Activated CD8-positive, alpha-beta memory T cell treated with anti-CD3 and anti-CD28 coated beads, Interleukin-2, amount 10 ng/mL, durations not matched to agents 7 days and 5 days (primary cell): Measurements from ENCODE around the gene KAZN. TPM values are rescaled to one million over a fixed set of nuclear protein-coding genes. Genes with fewer than 3 reads are reported as not detected.
"Not testable (repeated sequence)": the region's sequence is repeated elsewhere in the genome, so short reads cannot be mapped to it uniquely, and the experiment has no call there.

Source experiments
- ATAC-seq: fragments of 150-1000 bp; cut with Tn5 transposase; one replicate; pipeline ENCODE4 v1.10.0; 2021; ENCODE audit warnings: moderate library complexity
- CTCF ChIA-PET: fragments of 350-600 bp; sonication (Branson Sonifier 250); formaldehyde crosslinking; loops from one replicate; lab custom pipeline; 2021; ENCODE audit warnings: antibody characterized with exemption; lab: Charles Lee
- DNase-seq: peaks from one replicate; pipeline ENCODE4 v3.0.0-alpha.2; 2020
- H3K27ac Mint-ChIP-seq: one replicate; pipeline ENCODE4 v1.8.0; 2021; ENCODE audit warnings: mild to moderate bottlenecking, mixed read lengths
- H3K27me3 Mint-ChIP-seq: one replicate; pipeline ENCODE4 v1.8.0; 2021; ENCODE audit warnings: mixed read lengths
- H3K36me3 Mint-ChIP-seq: one replicate; pipeline ENCODE4 v1.8.0; 2021; ENCODE audit warnings: mild to moderate bottlenecking, mixed read lengths
- H3K4me1 Mint-ChIP-seq: one replicate; pipeline ENCODE4 v1.8.0; 2021; ENCODE audit warnings: mixed read lengths
- H3K4me3 Mint-ChIP-seq: one replicate; pipeline ENCODE4 v1.8.0; 2021; ENCODE audit warnings: mild to moderate bottlenecking, moderate library complexity, mixed read lengths
- H3K9me3 Mint-ChIP-seq: one replicate; pipeline ENCODE4 v1.8.0; 2022; ENCODE audit warnings: low read depth, mixed read lengths
- total RNA-seq, 2 experiments: library from RNA; stranded (reverse); gene quantifications; one replicate each; pipeline ENCODE4 v1.2.3, GENCODE V29; 2021

Gene KAZN
- total RNA-seq, 2 experiments from 2014 or later, result 0.12 to 0.15 TPM

DNA sequence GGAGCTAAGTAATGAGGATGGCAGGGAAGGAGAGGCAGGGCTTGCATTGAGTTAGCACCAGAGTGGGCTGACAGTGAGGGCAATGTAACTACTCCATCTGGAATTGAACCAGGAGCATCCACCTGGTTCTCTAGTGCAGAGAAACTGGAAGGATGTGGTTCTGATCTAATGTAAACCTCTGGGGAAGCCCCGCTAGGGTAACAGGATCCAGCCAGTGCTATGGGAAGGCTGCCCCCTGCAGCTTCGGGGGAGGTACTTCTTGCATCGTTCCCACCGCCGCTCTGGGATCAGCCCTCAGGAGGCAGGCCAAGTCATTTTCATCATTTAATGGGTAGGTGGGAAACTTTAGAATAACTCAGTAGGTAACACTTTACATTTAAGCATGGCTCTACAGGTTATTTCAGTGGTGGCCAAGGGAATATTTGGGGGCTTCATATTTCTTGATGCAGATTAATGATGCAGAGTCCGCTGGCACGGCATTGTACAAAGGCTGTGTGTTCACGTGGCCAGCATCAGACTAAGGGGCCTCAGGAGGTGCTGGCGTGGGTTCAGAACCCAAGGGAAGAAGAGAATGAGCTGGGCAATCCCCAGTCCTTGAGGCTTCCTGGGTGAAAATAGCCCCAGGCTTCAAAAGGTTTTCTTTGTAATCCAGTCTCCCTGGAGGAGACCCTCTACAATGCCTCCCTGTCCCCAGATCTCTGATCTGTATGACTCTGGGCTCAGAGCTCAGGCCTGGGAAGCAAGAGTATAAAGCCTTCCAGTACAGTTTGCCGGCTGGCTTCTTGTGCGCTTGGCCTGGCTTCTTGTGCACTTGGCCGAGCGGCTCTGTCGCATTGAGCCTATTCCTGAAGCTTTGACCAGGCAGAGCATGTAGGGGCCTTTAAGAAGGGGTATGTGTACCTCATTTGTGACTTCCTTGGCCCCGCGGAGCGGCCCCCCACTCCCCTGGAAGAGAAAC lies 26.4 kb upstream of the KAZN start:
- ATAC-seq (no peak), DNase-seq (no peak)
- Mint-ChIP-seq H3K4me1 (no peaks in the 10 kb centered on the region), H3K27me3 (no peaks in the 10 kb centered on the region), H3K36me3 (no peaks in the 10 kb centered on the region), H3K9me3 (peaks cover 4% of the 10 kb centered on the region), H3K4me3 (no peak overlapping the region), H3K27ac (no peak overlapping the region)
- CTCF ChIA-PET, result no interaction called here

DNA sequence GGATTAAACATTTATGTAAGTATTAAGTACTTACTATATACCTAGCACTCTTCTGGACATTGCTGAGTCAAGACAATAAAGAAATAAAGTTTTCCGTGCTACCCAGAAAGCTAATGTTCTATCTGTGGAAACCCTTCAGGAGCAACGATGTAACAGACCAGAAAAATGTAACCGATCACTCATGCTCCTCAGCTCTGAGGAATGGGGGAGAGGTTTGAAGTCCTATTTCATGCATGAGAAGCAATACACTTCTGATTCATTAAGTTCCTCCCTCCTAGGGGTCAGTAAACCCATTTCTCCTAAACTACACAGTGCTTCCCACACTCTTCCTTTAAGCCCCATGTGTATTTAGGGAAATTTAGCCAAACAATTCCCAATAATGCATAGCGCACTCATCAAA lies 25.6 kb upstream of the KAZN start:
- DNase-seq (no peak), ATAC-seq (no peak)
- Mint-ChIP-seq H3K27me3 (no peaks in the 10 kb centered on the region), H3K36me3 (no peaks in the 10 kb centered on the region), H3K27ac (no peak overlapping the region), H3K4me3 (no peak overlapping the region), H3K4me1 (no peaks in the 10 kb centered on the region), H3K9me3 (peaks cover 4% of the 10 kb centered on the region)
- CTCF ChIA-PET, result no interaction called here

DNA sequence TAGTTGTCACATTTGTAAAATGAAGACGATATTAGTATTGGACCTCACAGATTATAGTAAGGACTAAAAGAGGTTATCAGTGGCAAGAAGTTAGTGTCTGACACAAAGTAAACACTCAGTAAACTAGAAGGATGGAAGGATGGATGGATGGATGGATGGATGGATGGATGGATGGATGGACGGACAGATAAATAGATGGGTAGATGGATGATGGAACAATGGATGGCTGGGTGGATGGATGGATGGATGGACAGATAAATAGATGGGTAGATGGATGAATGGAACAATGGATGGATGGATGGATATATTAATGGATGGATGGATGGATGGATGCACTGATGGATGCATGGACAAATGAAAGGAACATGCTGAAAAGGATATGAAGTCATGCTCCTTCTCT lies 22.3 kb upstream of the KAZN start:
- CTCF ChIA-PET, result no interaction called here
- Mint-ChIP-seq H3K27me3 (no peaks in the 10 kb centered on the region), H3K4me3 (no peak overlapping the region), H3K9me3 (peaks cover 7% of the 10 kb centered on the region), H3K27ac (no peak overlapping the region), H3K36me3 (no peaks in the 10 kb centered on the region), H3K4me1 (no peaks in the 10 kb centered on the region)
- ATAC-seq (no peak), DNase-seq (no peak)

DNA sequence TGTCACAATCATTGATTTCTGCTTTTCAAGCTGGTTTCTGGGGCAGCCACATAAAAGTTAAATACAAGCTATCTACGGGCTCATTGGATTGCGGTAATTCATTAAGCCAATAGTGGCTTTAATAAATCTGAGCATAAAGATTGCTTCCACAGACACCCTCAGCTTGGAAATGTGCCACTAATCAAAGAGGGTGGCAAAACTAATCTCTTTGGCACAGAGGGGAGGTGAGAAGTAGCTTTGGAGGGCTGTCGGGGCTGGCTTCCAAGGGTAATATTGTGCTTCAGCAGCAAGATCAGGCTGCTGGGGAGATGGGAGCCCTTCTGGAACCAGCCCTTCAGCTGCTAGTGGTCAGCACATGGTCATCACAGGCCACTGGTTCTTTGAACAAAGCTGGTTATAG lies 21.2 kb upstream of the KAZN start:
- Mint-ChIP-seq H3K9me3 (peaks cover 10% of the 10 kb centered on the region), H3K4me1 (no peaks in the 10 kb centered on the region), H3K27me3 (no peaks in the 10 kb centered on the region), H3K36me3 (no peaks in the 10 kb centered on the region), H3K4me3 (no peak overlapping the region), H3K27ac (no peak overlapping the region)
- no peak for DNase-seq
- no peak for ATAC-seq
- CTCF ChIA-PET, result no interaction called here

DNA sequence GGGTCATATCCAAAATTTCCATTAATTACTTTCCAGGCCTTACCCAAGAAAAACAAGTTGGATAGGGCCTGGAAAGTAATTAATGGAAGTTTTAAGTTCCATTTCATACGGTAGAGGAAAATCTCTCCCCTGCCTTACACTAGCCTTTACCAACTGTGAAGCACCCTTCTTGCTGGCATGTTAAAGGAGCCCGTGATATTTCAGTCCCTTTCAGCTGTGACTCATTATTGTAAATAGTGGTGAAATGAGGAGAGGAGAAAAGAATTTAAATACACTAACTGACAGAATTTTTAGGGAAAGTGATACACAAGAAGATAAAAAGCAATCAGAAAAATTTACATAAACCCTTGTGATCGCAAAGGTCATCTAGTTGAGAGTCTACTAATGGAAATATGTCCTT lies 20.3 kb upstream of the KAZN start:
- peaks cover 10% of the 10 kb centered on the region for H3K9me3 Mint-ChIP-seq
- ATAC-seq, result no peak
- H3K27me3 Mint-ChIP-seq, result no peaks in the 10 kb centered on the region
- CTCF ChIA-PET, result no interaction called here
- DNase-seq, result no peak
- H3K27ac Mint-ChIP-seq, result no peak overlapping the region
- H3K36me3 Mint-ChIP-seq, result no peaks in the 10 kb centered on the region
- H3K4me1 Mint-ChIP-seq, result no peaks in the 10 kb centered on the region
- no peak overlapping the region for H3K4me3 Mint-ChIP-seq

DNA sequence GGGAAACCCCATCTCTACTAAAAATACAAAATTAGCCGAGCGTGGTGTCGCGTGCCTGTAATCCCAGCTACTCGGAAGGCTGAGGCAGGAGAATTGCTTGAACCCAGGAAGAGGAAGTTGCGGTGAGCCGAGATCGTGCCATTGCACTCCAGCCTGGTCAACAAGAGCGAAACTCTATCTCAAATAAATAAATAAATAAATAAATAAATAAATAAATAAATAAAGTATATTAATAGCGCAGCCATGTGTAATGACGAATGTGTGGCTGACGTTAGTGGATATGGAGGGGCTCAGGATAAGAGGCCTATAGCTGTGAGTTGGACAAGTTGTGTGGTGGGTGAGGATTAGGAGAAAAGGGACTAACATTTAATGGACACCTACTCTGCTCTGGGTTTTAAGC lies 18.2 kb upstream of the KAZN start:
- not testable (repeated sequence) for H3K36me3 Mint-ChIP-seq, H3K4me3 Mint-ChIP-seq, H3K4me1 Mint-ChIP-seq, ATAC-seq, H3K9me3 Mint-ChIP-seq, H3K27ac Mint-ChIP-seq, H3K27me3 Mint-ChIP-seq, DNase-seq
- CTCF ChIA-PET, result interaction anchor here (0.6 kb wide), 1 partner anchor 134 kb away, joined by 3 read pairs; no protein-coding TSS in a partner anchor

DNA sequence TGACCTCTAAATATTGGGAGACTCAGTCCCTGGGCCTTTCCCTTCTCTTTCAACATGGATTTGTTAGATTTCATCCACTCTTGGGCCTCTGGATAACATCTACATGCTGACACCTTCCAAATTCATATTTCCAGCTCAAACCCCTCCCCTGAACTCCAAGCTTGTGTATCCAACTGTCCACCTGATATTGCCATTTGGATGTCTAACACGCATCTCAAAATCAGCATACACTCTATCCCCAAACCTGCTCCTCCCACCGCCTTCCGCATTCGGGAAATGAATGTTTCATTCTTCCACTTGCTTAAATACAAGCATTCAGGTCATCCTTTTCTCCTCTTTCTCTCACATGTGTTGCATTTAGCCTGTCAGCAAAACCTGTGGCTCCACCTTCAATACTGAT lies 17.5 kb upstream of the KAZN start:
- no peak for DNase-seq
- H3K4me1 Mint-ChIP-seq, result no peaks in the 10 kb centered on the region
- CTCF ChIA-PET, result no interaction called here
- H3K27me3 Mint-ChIP-seq, result no peaks in the 10 kb centered on the region
- peaks cover 9% of the 10 kb centered on the region for H3K9me3 Mint-ChIP-seq
- no peaks in the 10 kb centered on the region for H3K36me3 Mint-ChIP-seq
- H3K27ac Mint-ChIP-seq, result no peak overlapping the region
- ATAC-seq, result no peak
- no peak overlapping the region for H3K4me3 Mint-ChIP-seq

DNA sequence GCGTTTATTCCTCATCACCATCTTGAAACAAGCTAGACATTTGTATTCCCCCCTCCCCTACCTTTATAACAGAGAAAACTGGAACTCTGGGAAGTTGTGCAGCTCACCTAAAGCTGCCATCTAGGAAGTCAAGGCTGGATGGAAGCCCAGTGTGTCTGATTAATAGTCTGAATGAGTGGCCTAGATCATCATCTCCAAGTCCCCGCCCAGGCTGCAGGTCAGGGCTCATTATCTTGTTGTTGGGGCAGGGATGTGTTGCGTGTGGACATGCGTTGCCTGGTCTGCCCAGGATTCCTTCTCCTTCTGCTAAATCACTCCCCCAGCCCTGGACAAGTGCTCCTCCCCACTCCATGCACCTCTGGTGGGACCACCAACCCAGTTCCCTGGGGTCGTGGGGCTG lies 14.7 kb upstream of the KAZN start:
- no peaks in the 10 kb centered on the region for H3K27me3 Mint-ChIP-seq
- H3K36me3 Mint-ChIP-seq, result no peaks in the 10 kb centered on the region
- CTCF ChIA-PET, result no interaction called here
- H3K27ac Mint-ChIP-seq, result no peak overlapping the region
- peaks cover 6% of the 10 kb centered on the region for H3K9me3 Mint-ChIP-seq
- no peak overlapping the region for H3K4me3 Mint-ChIP-seq
- ATAC-seq (no peak), DNase-seq (no peak)
- no peaks in the 10 kb centered on the region for H3K4me1 Mint-ChIP-seq

DNA sequence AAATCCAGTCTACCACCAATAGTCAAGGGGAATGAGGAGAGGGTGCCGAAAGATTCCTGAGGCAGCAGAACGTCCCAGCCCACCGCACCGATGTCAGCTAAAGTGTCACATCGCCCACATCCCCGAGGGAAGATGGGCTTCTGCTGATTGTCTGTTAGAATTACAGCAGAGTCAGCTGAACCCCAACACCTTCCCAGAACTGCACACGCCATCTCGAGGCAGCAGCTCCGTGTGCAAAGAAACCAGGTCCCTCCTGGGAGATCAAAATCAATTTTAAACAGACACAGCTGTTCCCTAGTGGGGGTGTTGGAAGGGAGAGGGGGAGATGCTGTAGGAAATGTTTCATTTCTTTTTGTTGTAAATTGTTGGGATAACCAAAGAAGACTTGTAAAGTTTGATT lies 12.8 kb upstream of the KAZN start:
- Mint-ChIP-seq H3K4me3 (no peak overlapping the region), H3K36me3 (no peaks in the 10 kb centered on the region), H3K27me3 (no peaks in the 10 kb centered on the region), H3K27ac (no peak overlapping the region), H3K9me3 (peaks cover 6% of the 10 kb centered on the region), H3K4me1 (no peaks in the 10 kb centered on the region)
- DNase-seq (no peak), ATAC-seq (no peak)
- CTCF ChIA-PET, result no interaction called here

DNA sequence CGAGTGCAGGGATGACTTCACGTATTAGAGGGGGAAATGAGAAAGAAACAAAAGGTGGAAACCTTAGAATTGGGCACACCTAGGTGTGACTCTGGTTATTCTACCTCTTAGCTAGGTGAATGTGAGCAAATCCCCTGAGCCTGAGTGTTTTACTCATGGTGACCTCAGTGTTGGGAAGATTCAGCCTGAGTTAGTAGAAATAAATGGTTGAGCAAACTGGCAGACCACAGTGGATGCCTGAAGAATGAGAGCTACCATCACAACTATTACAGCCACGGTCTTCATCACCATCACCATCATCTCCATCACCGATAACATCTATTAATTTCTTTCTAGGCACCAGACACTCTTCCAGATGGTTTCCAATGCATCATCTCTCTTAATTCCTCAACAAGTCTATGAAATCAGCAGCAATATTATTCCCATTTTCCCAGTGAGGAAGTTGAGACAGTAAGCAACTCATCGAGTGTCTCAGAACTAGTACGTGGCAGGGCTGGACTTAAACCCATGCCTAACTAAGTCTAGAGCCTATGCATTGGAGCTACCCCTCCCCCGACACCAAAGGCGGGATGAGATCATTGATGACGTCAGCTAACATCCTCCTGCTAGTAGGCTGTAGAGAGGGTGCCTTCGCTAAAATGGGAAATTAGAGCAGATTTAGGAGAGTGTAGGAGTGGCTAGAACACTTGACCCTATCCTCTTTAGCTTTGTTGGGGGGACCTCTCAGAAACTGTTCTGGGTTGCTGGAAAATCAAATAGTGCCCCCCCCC lies 7.9 kb upstream of the KAZN start:
- no peaks in the 10 kb centered on the region for H3K36me3 Mint-ChIP-seq
- no peak overlapping the region for H3K27ac Mint-ChIP-seq
- no peaks in the 10 kb centered on the region for H3K9me3 Mint-ChIP-seq
- H3K4me3 Mint-ChIP-seq, result no peak overlapping the region
- ATAC-seq (no peak), DNase-seq (no peak)
- no peaks in the 10 kb centered on the region for H3K27me3 Mint-ChIP-seq
- no peaks in the 10 kb centered on the region for H3K4me1 Mint-ChIP-seq
- CTCF ChIA-PET, result no interaction called here

DNA sequence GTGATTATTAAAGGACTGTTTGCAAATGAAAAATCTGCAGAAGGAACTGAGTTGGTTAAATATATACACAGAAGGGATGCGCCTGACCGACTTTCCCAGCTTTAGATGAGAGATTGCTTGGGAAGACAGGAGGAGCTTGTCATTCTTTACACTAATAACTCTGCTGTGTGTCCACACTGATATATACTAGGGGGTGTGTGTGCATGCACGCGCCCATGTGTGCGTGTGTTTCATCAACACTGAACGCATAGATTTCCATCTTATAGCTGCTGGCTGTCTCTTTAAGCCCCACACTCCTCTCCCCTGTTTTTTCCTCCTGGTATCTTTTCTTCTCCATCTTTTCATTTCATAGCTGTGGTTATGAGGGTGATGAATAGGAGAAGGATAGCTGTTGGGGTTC lies 6.9 kb upstream of the KAZN start:
- no peak for ATAC-seq
- no peaks in the 10 kb centered on the region for H3K9me3 Mint-ChIP-seq
- H3K27ac Mint-ChIP-seq, result no peak overlapping the region
- DNase-seq, result no peak
- H3K4me3 Mint-ChIP-seq, result no peak overlapping the region
- H3K4me1 Mint-ChIP-seq, result no peaks in the 10 kb centered on the region
- CTCF ChIA-PET, result no interaction called here
- H3K27me3 Mint-ChIP-seq, result peaks cover 4% of the 10 kb centered on the region
- no peaks in the 10 kb centered on the region for H3K36me3 Mint-ChIP-seq

DNA sequence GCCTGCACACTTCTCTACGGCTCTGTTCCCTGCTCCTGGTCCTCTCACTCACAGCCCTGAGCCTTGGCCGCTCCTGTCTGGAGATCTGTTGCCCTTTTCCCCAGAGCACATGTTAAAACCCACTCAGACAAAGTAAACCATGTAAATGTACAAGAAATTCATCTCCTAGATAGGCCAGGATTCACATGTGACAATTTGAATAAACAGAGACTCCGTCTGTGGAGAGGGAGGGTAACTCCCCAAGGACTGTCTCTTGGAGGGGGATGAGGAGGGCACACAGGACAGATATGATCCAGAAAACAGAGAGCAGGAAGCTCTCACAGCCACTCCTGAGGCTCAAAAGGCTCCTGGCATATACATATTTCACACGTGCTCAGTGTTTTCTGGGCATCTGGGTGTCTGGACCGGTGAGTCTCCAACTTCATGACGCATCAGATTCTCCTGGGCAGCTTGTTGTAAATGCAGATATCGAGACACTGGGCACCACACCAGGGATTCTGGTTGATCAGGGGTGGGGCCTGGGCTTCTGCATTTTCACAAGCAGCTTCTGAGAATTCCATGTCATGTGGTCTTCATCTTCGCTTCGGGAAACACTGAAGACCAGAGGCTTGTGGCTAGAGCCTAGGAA lies 6.4 kb upstream of the KAZN start:
- ATAC-seq (no peak), DNase-seq (no peak)
- Mint-ChIP-seq H3K27me3 (peaks cover 9% of the 10 kb centered on the region), H3K4me1 (no peaks in the 10 kb centered on the region), H3K9me3 (no peaks in the 10 kb centered on the region), H3K36me3 (no peaks in the 10 kb centered on the region), H3K4me3 (no peak overlapping the region), H3K27ac (no peak overlapping the region)
- CTCF ChIA-PET, result no interaction called here

DNA sequence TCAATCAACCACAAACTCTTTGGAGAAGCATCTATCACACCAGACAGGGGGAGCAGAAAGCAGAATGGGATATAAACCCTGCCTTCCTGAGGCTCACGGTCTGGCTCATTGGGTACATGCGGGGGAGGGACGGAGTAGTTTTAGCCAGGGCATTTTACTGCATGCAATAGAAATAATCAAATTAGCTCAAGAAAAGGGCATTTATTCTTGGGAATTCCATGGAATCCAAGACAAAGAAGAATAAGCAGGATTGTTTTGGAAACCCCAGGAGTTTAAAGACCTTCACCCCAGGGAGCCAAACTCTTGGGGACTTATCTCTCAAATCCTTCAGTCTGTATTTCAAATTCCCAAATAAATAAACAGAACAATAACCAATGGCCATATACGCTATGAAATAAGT lies 5.2 kb upstream of the KAZN start:
- DNase-seq, result no peak
- no peaks in the 10 kb centered on the region for H3K9me3 Mint-ChIP-seq
- CTCF ChIA-PET, result no interaction called here

More for the DNA sequence above, 5.2 kb upstream of the KAZN start:
- no peak for ATAC-seq
- Mint-ChIP-seq H3K27me3 (peaks cover 17% of the 10 kb centered on the region), H3K27ac (no peak overlapping the region), H3K4me1 (no peaks in the 10 kb centered on the region), H3K36me3 (no peaks in the 10 kb centered on the region), H3K4me3 (no peak overlapping the region)
